Transverse colon (tissue), 4 donors: Measurements from ENCODE around the gene NEDD4L. TPM values are rescaled to one million over a fixed set of nuclear protein-coding genes. Genes with fewer than 3 reads are reported as not detected.

Experiments used
- DNase-seq: peaks from one replicate; pipeline ENCODE4 v3.0.0-alpha.2; 2019
- H3K27ac ChIP-seq, 4 donors: fragments of 200-600 bp; sonication (generic); 2 replicates each; pipeline ENCODE4 v1.5.1; 2016 to 2018; ENCODE audit warnings: inconsistent platforms in 4 of 4
- H3K27me3 ChIP-seq: fragments of 200-600 bp; sonication (generic); 2 replicates; pipeline ENCODE4 v1.5.1; 2017; ENCODE audit warnings: inconsistent platforms
- H3K36me3 ChIP-seq, 4 donors: fragments of 200-600 bp; sonication (generic); 2 replicates each; pipeline ENCODE4 v1.5.1; 2017 to 2019; ENCODE audit warnings: inconsistent platforms in 4 of 4
- H3K4me1 ChIP-seq, 4 donors: fragments of 200-600 bp; sonication (generic); 2 replicates each; pipeline ENCODE4 v1.5.1; 2017 to 2020; ENCODE audit warnings: inconsistent platforms in 4 of 4
- H3K4me3 ChIP-seq, 4 donors: fragments of 200-600 bp; sonication (generic); 1 replicate in 1 of 4; 2 replicates in 3 of 4; pipeline versions ENCODE4 v1.5.1 to v1.6.1; 2017 to 2019; ENCODE audit warnings: inconsistent platforms in 4 of 4
- H3K9me3 ChIP-seq, 2 donors: fragments of 200-600 bp; sonication (generic); 2 replicates each; pipeline ENCODE4 v1.5.1; 2017 to 2019; ENCODE audit warnings: inconsistent platforms in 2 of 2
- EP300 ChIP-seq: sonication (generic); formaldehyde crosslinking; IDR thresholded peaks from one replicate; pipeline ENCODE4 v1.6.1; 2017; ENCODE audit warnings: antibody characterized with exemption, low read depth
- POLR2A ChIP-seq: fragments of 450-650 bp; IDR thresholded peaks from one replicate; pipeline ENCODE4 v1.6.1; 2016; ENCODE audit warnings: antibody characterized with exemption, mild to moderate bottlenecking, moderate library complexity
- POLR2AphosphoS5 ChIP-seq, 3 donors: sonication (generic); formaldehyde crosslinking; IDR thresholded peaks; one replicate each; pipeline ENCODE4 v1.6.1; 2016; ENCODE audit warnings: antibody characterized with exemption in 3 of 3
- WGBS, 2 donors: methylation state at CpG; one replicate each; pipeline ENCODE4 v1.1.5; 2018; ENCODE audit warnings: low coverage in 1 of 2; 5-methylcytosine and 5-hydroxymethylcytosine counted together
- in situ Hi-C, 4 donors: fragments of 200-750 bp; cut with MboI; loops; one replicate each; pipeline versions ENCODE4 v1.15.0 to v1.15.1; 2017; ENCODE audit warnings: low sequenced_read_pairs in 3 of 4, low pct_ligation_motif_present in 1 of 4, low pct_unique_long_range_greater_than_20kb in 1 of 4
- intact Hi-C: fragments of 100-400 bp; cut with DNase I; formaldehyde crosslinking; loops from one replicate; pipeline ENCODE4 v1.15.1; 2023; ENCODE audit warnings: low total_unique reads
- total RNA-seq, 4 donors: library from RNA; depleted of rRNA; stranded (reverse); fragments of >200 nt; gene quantifications; one replicate each; pipeline ENCODE4 v1.1.0, GENCODE V29; 2016
- TF ChIP-seq, protein P1 (sequence below), 5 experiments: fragments of 200-600 bp in 3 of 5; fragments of 450-650 bp in 2 of 5; sonication (generic) in 3 of 5; IDR thresholded peaks; 1 replicate in 2 of 5; 2 replicates in 3 of 5; pipeline ENCODE4 v1.5.1; 2016 to 2017; ENCODE audit warnings: antibody characterized with exemption in 5 of 5, inconsistent platforms in 3 of 5, mild to moderate bottlenecking in 2 of 5, moderate library complexity in 1 of 5

NEDD4L gene
- total RNA-seq, 4 donors from 2014 or later: 217 to 773 (median 305) TPM

DNA sequence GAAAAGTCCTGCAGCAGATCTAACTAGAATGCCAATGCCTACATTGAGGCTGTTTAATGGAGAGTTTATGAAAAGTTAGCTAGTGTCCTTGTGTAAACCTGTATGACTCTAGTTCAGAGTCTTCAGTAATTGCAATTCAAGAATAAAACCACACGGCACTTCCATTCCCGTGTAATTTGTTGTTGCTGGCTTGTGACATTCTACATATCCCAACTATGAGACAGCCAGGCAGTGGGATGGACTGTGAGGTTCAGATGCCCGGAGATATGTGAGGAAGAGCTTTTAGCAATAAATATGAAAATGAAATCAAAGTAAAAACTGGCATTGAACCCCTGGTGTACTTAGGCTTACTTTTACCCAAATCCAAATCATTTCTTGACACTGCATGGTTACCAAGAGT is 263.4 kb downstream of the NEDD4L start:
- H3K9me3 ChIP-seq: peaks cover 0 to 5% of the 10 kb centered on the region in 2 donors
- TF ChIP-seq POLR2AphosphoS5 (IDR thresholded peaks at IDR 0.05): no peak
- TF ChIP-seq, protein P1, sequence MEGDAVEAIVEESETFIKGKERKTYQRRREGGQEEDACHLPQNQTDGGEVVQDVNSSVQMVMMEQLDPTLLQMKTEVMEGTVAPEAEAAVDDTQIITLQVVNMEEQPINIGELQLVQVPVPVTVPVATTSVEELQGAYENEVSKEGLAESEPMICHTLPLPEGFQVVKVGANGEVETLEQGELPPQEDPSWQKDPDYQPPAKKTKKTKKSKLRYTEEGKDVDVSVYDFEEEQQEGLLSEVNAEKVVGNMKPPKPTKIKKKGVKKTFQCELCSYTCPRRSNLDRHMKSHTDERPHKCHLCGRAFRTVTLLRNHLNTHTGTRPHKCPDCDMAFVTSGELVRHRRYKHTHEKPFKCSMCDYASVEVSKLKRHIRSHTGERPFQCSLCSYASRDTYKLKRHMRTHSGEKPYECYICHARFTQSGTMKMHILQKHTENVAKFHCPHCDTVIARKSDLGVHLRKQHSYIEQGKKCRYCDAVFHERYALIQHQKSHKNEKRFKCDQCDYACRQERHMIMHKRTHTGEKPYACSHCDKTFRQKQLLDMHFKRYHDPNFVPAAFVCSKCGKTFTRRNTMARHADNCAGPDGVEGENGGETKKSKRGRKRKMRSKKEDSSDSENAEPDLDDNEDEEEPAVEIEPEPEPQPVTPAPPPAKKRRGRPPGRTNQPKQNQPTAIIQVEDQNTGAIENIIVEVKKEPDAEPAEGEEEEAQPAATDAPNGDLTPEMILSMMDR (IDR thresholded peaks at IDR 0.05): no peak
- DNase-seq: no peak
- no peak overlapping the region for H3K4me3 ChIP-seq
- H3K27ac ChIP-seq: no peak overlapping the region
- H3K4me1 ChIP-seq: peaks cover 16 to 47% (median 28%) of the 10 kb centered on the region in 4 donors
- H3K36me3 ChIP-seq: no peaks in the 10 kb centered on the region
- intact Hi-C loops (no loop called here), in situ Hi-C loops (no loop called here)
- 70 to 100% methylated on average over 1 to 3 of the region's 3 CpGs for WGBS, 2 donors
- H3K27me3 ChIP-seq: no peaks in the 10 kb centered on the region

DNA sequence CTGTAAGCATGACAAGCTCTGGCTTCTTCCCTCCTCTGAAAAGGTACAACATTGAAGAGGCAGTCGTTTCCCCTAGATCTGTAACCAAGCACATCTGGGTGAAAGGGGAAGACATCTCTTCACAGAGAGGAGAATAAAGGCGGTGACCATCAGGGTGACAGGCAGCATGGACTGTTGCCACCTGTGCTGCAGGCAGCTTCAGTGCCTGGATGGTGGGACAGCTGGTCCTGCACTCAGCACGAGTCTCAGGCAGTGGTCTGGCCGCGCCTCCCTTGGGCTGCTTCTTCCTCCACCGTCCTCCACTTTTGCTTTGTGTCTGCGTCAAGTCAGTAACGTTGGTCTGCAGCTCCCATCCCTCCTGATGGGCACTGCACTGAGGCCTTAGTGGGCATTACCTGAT is 264.4 kb downstream of the NEDD4L start:
- peaks cover 0 to 5% of the 10 kb centered on the region in 2 donors for H3K9me3 ChIP-seq
- DNase-seq: no peak
- peak overlapping the region in 2 of 4 donors; percentile 71 to 76 for H3K27ac ChIP-seq
- no peak for TF ChIP-seq POLR2AphosphoS5 (IDR thresholded peaks at IDR 0.05)
- no peak for TF ChIP-seq POLR2A
- TF ChIP-seq, protein P1 (IDR thresholded peaks at IDR 0.05): no peak
- TF ChIP-seq EP300: no peak
- WGBS, 2 donors: 82% methylated on average over 8 of the region's 8 CpGs; no CpG with 5 or more reads in 1 of the 2 donors
- no peaks in the 10 kb centered on the region for H3K27me3 ChIP-seq
- no peaks in the 10 kb centered on the region for H3K36me3 ChIP-seq
- in situ Hi-C loops: no loop called here
- intact Hi-C loops: no loop called here
- H3K4me3 ChIP-seq: no peak overlapping the region
- H3K4me1 ChIP-seq: peaks cover 17 to 39% (median 28%) of the 10 kb centered on the region in 4 donors

DNA sequence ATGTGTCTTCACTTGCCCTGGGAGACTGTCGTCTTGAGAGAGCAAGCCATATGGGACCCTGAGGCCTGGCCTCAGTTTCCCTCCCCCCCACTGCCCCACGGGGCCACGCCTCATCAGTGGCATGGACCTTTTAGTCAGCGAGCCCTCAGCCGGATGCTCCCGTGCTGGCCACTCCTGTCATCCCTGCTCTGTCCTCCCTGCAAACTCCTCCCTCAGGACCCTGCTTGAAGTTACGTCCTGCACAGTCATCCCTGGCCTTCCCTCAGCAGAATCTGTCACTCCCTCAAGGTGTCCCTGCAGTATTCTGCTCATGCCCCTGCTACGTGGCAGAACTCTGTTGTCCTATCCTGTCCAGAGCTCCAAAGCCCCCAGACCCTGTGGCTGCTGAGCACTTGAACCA is 265.1 kb downstream of the NEDD4L start:
- H3K4me1 ChIP-seq: peaks cover 23 to 42% (median 33%) of the 10 kb centered on the region in 4 donors
- peak overlapping the region; percentile 71 to 76 (median 73) for H3K27ac ChIP-seq
- no peaks in the 10 kb centered on the region for H3K36me3 ChIP-seq
- no peak overlapping the region for H3K4me3 ChIP-seq
- intact Hi-C loops: no loop called here
- DNase-seq: no peak
- WGBS, 2 donors: 80 to 87% methylated on average over 1 to 8 of the region's 8 CpGs
- peaks cover 0 to 5% of the 10 kb centered on the region in 2 donors for H3K9me3 ChIP-seq
- in situ Hi-C loops: no loop called here
- no peak for TF ChIP-seq POLR2AphosphoS5 (IDR thresholded peaks at IDR 0.05)
- TF ChIP-seq, protein P1 (IDR thresholded peaks at IDR 0.05): no peak
- TF ChIP-seq EP300: no peak
- no peak for TF ChIP-seq POLR2A
- no peaks in the 10 kb centered on the region for H3K27me3 ChIP-seq

DNA sequence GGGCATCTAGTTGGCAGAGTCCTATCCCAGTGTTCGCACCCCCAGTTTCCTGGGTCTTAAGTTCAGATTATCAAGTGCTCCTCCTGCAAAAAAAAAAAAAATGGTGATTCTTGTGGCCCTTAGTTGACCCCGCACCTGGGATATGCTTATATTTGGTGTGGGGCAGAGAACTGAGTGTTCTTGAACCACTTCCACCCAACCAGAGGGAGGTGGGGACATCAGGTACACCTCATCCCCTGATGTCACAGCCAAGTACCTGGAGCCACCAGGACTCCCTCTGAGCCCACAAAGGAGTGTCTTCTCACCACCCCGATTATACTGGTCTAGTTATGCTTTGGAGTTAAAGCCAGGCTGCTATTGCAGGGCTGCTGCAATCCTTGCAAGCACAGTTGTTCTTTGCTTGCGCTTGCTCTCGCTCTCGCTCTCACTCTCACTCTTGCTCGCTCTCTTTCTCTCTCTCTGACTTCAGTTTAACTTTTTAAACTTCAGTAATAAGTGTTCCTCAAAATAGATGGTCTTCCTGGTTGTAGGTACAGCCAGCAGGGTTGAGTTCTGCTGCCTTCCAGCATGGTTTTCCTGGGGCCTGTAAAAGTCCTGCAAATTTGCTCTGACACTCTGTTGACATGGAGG is 265.7 kb downstream of the NEDD4L start:
- H3K9me3 ChIP-seq: peaks cover 0 to 5% of the 10 kb centered on the region in 2 donors
- no peak for TF ChIP-seq POLR2AphosphoS5 (IDR thresholded peaks at IDR 0.05)
- peaks cover 30 to 49% (median 39%) of the 10 kb centered on the region in 4 donors for H3K4me1 ChIP-seq
- no peak for DNase-seq
- peak overlapping the region; percentile 71 to 76 (median 73) for H3K27ac ChIP-seq
- intact Hi-C loops (no loop called here), in situ Hi-C loops (no loop called here)
- no peaks in the 10 kb centered on the region for H3K27me3 ChIP-seq
- H3K36me3 ChIP-seq: no peaks in the 10 kb centered on the region
- H3K4me3 ChIP-seq: no peak overlapping the region
- 70 to 73% methylated on average over 2 to 7 of the region's 7 CpGs for WGBS, 2 donors

DNA sequence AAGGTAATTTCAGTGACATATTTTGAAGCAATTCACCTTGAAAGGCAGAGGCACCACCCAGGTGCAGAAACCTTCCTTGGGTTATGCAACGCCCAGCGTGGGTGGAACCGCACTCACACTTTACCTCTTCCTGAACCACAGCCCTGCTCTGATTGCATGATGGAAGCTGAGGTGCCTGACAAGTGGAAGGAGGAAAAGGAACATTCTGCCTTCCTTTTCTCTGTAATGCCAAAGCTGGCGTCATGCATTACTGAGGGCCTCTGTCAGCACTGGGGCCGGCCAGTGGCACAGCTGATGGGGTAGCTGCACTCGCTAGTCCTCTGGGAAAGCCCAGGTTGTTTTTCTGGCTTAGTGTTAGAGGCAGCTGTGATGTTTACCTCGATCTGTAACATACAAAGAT is 266.5 kb downstream of the NEDD4L start:
- Histone ChIP-seq H3K9me3 (peaks cover 0 to 5% of the 10 kb centered on the region in 2 donors), H3K4me1 (peaks cover 36 to 57% (median 47%) of the 10 kb centered on the region in 4 donors), H3K36me3 (no peaks in the 10 kb centered on the region), H3K27me3 (no peaks in the 10 kb centered on the region), H3K27ac (peak overlapping the region; percentile 71 to 76 (median 73)), H3K4me3 (no peak overlapping the region)
- peak; percentile 5 for TF ChIP-seq EP300
- peak; percentile 35 for TF ChIP-seq POLR2A
- peak in 2 of 3 donors; percentile 54 to 79 for TF ChIP-seq POLR2AphosphoS5 (IDR thresholded peaks at IDR 0.05)
- TF ChIP-seq, protein P1 (IDR thresholded peaks at IDR 0.05): no peak
- 29 to 54% methylated on average over 1 to 7 of the region's 7 CpGs for WGBS, 2 donors
- intact Hi-C loops: no loop called here
- DNase-seq: peak; percentile 87
- in situ Hi-C loops: no loop called here
